ENCODE measurements around the gene SLIT3. TPM values are rescaled to one million over a fixed set of nuclear protein-coding genes. Genes with fewer than 3 reads are reported as not detected.

Gene SLIT3
- total and polyA plus RNA-seq, 9 of the 15 experiments (the other 6 are each of a cell fraction or from before 2014, with no cell fraction given): 0.01 to 0.04 TPM; not detected in 7

DNA sequence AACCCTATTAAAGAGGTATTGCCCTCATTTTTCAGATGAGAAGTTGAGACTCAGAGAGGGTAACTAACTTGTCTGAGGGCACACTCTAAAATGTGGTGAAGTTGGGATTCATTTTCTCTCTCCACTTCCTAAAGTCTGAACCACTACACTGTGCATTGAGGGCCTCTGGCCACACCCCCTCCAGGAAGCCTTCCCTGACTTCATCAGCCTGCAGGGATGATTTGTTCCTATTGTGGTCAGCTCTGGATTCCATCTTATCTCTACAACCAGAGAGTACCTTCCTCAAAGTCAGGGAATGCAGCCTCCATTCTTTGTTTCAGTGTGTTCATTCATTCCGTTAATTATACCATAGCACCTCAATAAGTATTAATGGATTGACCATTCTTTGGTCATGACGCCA, 365.8 kb downstream of the SLIT3 start:
- no peaks in the 10 kb centered on the region for H3K79me2 ChIP-seq (ENCODE audit: control insufficient read depth, insufficient read depth, low read length)
- BruUV-seq (replicated peaks): no TSS peak
- no peak overlapping the region for H3K9ac ChIP-seq (ENCODE audit: insufficient read depth in 1 of 2, low read depth in 2 of 2, low read length in 2 of 2)
- POLR2A ChIA-PET: no interaction called here
- H4K20me1 ChIP-seq (replicated peaks; ENCODE audit: control insufficient read depth, insufficient read depth, low read length): 0 out of 2 replicates have a peak, but pooled peaks cover 3% of the 10 kb centered on the region
- no peaks in the 10 kb centered on the region for H3K9me1 ChIP-seq (ENCODE audit: control insufficient read depth, insufficient read depth, low read length)
- TF ChIP-seq SMAD2 (IDR thresholded peaks at IDR 0.05; ENCODE audit: low read depth, low read length): no peak
- TF ChIP-seq KDM2B (CRISPR knock-in tag; IDR thresholded peaks at IDR 0.05): no peak
- TF ChIP-seq FOS (IDR thresholded peaks at IDR 0.05; ENCODE audit: extremely low read depth, insufficient read length): no peak
- TF ChIP-seq ASH1L (IDR thresholded peaks at IDR 0.05; ENCODE audit: borderline replicate concordance, low read depth, partially characterized antibody): no peak
- TF ChIP-seq ELF1 (tag; IDR thresholded peaks at IDR 0.05): no peak
- no peak for TF ChIP-seq HNRNPL (IDR thresholded peaks at IDR 0.05; ENCODE audit: low read depth, low read length)
- no peak for TF ChIP-seq NR2C1 (IDR thresholded peaks at IDR 0.05)
- no peak for TF ChIP-seq NR2C1 (tag; IDR thresholded peaks at IDR 0.05)
- peak; percentile 67 for TF ChIP-seq RBM25 (IDR thresholded peaks at IDR 0.05; ENCODE audit: low read depth, low read length, severe bottlenecking)
- TF ChIP-seq EP300 (IDR thresholded peaks at IDR 0.05; ENCODE audit: low read length): no peak
- no peak for TF ChIP-seq ZNF507 (tag; conservative IDR thresholded peaks at IDR 0.05)
- TF ChIP-seq, protein P1, sequence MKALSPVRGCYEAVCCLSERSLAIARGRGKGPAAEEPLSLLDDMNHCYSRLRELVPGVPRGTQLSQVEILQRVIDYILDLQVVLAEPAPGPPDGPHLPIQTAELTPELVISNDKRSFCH (CRISPR knock-in tag; IDR thresholded peaks at IDR 0.05): no peak
- TF ChIP-seq, protein P1 (tag; IDR thresholded peaks at IDR 0.05): no peak
- peak; percentile 92 for TF ChIP-seq ZFP36 (IDR thresholded peaks at IDR 0.05; ENCODE audit: low read depth, low read length, partially characterized antibody)
- no peak for TF ChIP-seq ZNF134 (CRISPR knock-in tag; conservative IDR thresholded peaks at IDR 0.05)
- no peak for TF ChIP-seq POLR2AphosphoS5 (IDR thresholded peaks at IDR 0.05; ENCODE audit: control insufficient read depth, insufficient read depth, low read depth, low read length)
- TF ChIP-seq ZNF696 (CRISPR knock-in tag; conservative IDR thresholded peaks at IDR 0.05): no peak
- TF ChIP-seq FUS (optimal IDR thresholded peaks at IDR 0.05; ENCODE audit: low read depth, low read length): no peak
- peak; percentile 65; the same call in 1 of the 2 replicates for TF ChIP-seq ZNF436 (CRISPR knock-in tag; IDR thresholded peaks at IDR 0.05)
- H3K27me3 ChIP-seq (ENCODE audit: control insufficient read depth in 2 of 2, insufficient read depth in 2 of 2, low read length in 2 of 2): peaks cover 2 to 4% of the 10 kb centered on the region in 2 experiments; a peak in 2 of 5 replicates
- CTCF ChIA-PET (ENCODE audit: low intra/inter-chr PET ratio): no interaction called here
- intact Hi-C loops (cut with micrococcal nuclease): no loop called here
- in situ Hi-C loops (cut with MboI): no loop called here
- no peaks in the 10 kb centered on the region for H3K9me3 ChIP-seq (replicated peaks; ENCODE audit: control insufficient read depth, insufficient read depth, low read depth, low read length)
- ATAC-seq (no peak), FAIRE-seq (no peak), DNase-seq (ENCODE audit: extremely low read depth in 1 of 4, low spot score in 3 of 4) (no peak)
- H3K27ac ChIP-seq (ENCODE audit: extremely low read depth, low read depth, low read length): no peak overlapping the region
- no peaks in the 10 kb centered on the region for H3K4me1 ChIP-seq (replicated peaks in 1 of 2; ENCODE audit: control insufficient read depth in 2 of 2, insufficient read depth in 2 of 2, low read length in 2 of 2)
- H2AFZ ChIP-seq (ENCODE audit: low read depth, low read length): no peak overlapping the region
- no peak overlapping the region for H3K4me3 ChIP-seq
- no peaks in the 10 kb centered on the region for H3K36me3 ChIP-seq (ENCODE audit: control insufficient read depth, insufficient read depth, low read length)
- H3K4me2 ChIP-seq (ENCODE audit: insufficient read depth, low read length): no peak overlapping the region
- WGBS (ENCODE audit: insufficient coverage, low coverage, missing lambda C conversion rate): 0% methylated on average over 2 of the region's 2 CpGs
